Endothelial cell (in vitro differentiated cells): ENCODE measurements around the gene OR2M7. TPM values are rescaled to one million over a fixed set of nuclear protein-coding genes. Genes with fewer than 3 reads are reported as not detected.

Experiments
- DNase-seq: peaks from one replicate; pipeline ENCODE4 v3.0.0; 2021; ENCODE audit warnings: low spot score
- H3K27ac Mint-ChIP-seq: one replicate; pipeline ENCODE4 v1.8.0; 2021; ENCODE audit warnings: mixed read lengths, inconsistent platforms; ENCODE audit not compliant: unreplicated experiment
- H3K27me3 Mint-ChIP-seq: one replicate; pipeline ENCODE4 v1.8.0; 2021; ENCODE audit warnings: mild to moderate bottlenecking, moderate library complexity, mixed read lengths, inconsistent platforms; ENCODE audit not compliant: unreplicated experiment
- H3K36me3 Mint-ChIP-seq: one replicate; pipeline ENCODE4 v1.8.0; 2021; ENCODE audit warnings: mild to moderate bottlenecking, low read depth, mixed read lengths, inconsistent platforms; ENCODE audit not compliant: unreplicated experiment
- H3K4me1 Mint-ChIP-seq: one replicate; pipeline ENCODE4 v1.8.0; 2021; ENCODE audit warnings: mild to moderate bottlenecking, mixed read lengths, inconsistent platforms; ENCODE audit not compliant: unreplicated experiment
- H3K4me3 Mint-ChIP-seq: one replicate; pipeline ENCODE4 v1.8.0; 2021; ENCODE audit warnings: mild to moderate bottlenecking, mixed read lengths, inconsistent platforms; ENCODE audit not compliant: unreplicated experiment
- H3K9me3 Mint-ChIP-seq: one replicate; pipeline ENCODE4 v1.8.0; 2021; ENCODE audit warnings: mixed read lengths, inconsistent platforms; ENCODE audit not compliant: unreplicated experiment
- CTCF ChIP-seq: fragments of 200-600 bp; sonication (generic); IDR thresholded peaks from one replicate; pipeline ENCODE4 v1.5.0; 2021; ENCODE audit warnings: antibody characterized with exemption; ENCODE audit not compliant: unreplicated experiment
- total RNA-seq: library from RNA; stranded (reverse); fragmentation: NEBNext Ultra II Directional; extraction: Animal tissue kit (Norgen Biotek cat#: 25700); gene quantifications from one replicate; pipeline ENCODE4 v1.2.1, GENCODE V29; 2021; ENCODE audit not compliant: unreplicated experiment

The OR2M7 gene
- total RNA-seq, 1 donor from 2014 or later: not detected

- H3K9me3 Mint-ChIP-seq: peaks cover 18% of the 10 kb centered on the region
- no peaks in the 10 kb centered on the region for H3K36me3 Mint-ChIP-seq
Measured at GRCh38 chr1:248303324-248303723, 21.0 kb downstream of the OR2M7 start, which contains the start of gene OR2T12. TSS of gene OR2T12 (minus strand) at chr1:248303424. CDS start at chr1:248295578, 7,846 bp downstream.

GRCh38 chr1:248288391-248288790 is 36.0 kb downstream of the OR2M7 start:
- no peak for DNase-seq
- H3K27me3 Mint-ChIP-seq: no peaks in the 10 kb centered on the region
- no peaks in the 10 kb centered on the region for H3K36me3 Mint-ChIP-seq
- no peak overlapping the region for H3K4me3 Mint-ChIP-seq
- peaks cover 13% of the 10 kb centered on the region for H3K9me3 Mint-ChIP-seq
- TF ChIP-seq CTCF: no peak
- H3K4me1 Mint-ChIP-seq: no peaks in the 10 kb centered on the region
- H3K27ac Mint-ChIP-seq: no peak overlapping the region

More at GRCh38 chr1:248303324-248303723, 21.0 kb downstream of the OR2M7 start, which contains the start of gene OR2T12:
- no peak for DNase-seq
- H3K27ac Mint-ChIP-seq: no peak within 1 kb of the TSS
- H3K4me3 Mint-ChIP-seq: no peak within 1 kb of the TSS
- peaks cover 3% of the 10 kb centered on the region for H3K27me3 Mint-ChIP-seq
- H3K4me1 Mint-ChIP-seq: no peaks in the 10 kb centered on the region
- TF ChIP-seq CTCF: no peak

GRCh38 chr1:248277876-248278275 is 46.5 kb downstream of the OR2M7 start, which contains the start of gene OR2T33:
TSS of gene OR2T33 (minus strand) at chr1:248277976. CDS start at chr1:248273814, 4,162 bp downstream.
- no peak within 1 kb of the TSS for H3K27ac Mint-ChIP-seq
- no peaks in the 10 kb centered on the region for H3K27me3 Mint-ChIP-seq
- TF ChIP-seq CTCF: no peak
- no peaks in the 10 kb centered on the region for H3K36me3 Mint-ChIP-seq
- no peaks in the 10 kb centered on the region for H3K4me1 Mint-ChIP-seq
- peaks cover 5% of the 10 kb centered on the region for H3K9me3 Mint-ChIP-seq
- no peak for DNase-seq
- no peak within 1 kb of the TSS for H3K4me3 Mint-ChIP-seq

Other genes starting within 250 kb of the OR2M7 start
- not detected for gene OR2L13, start 229.4 kb downstream of the OR2M7 start, total RNA-seq
- not detected for gene OR2M5, start 179.4 kb downstream of the OR2M7 start, total RNA-seq
- gene OR2M2, start 149.7 kb downstream of the OR2M7 start, total RNA-seq: not detected
- not detected for gene OR2M3, start 127.3 kb downstream of the OR2M7 start, total RNA-seq
- gene OR2M4, start 93.2 kb downstream of the OR2M7 start, total RNA-seq: not detected
- gene OR2T33, start 46.6 kb downstream of the OR2M7 start, total RNA-seq: not detected
- gene OR2T12, start 21.1 kb downstream of the OR2M7 start, total RNA-seq: not detected
- gene OR14C36, start 24.2 kb upstream of the OR2M7 start, total RNA-seq: not detected
- gene OR2T4, start 37.1 kb upstream of the OR2M7 start, total RNA-seq: not detected
- gene OR2T6, start 51.2 kb upstream of the OR2M7 start, total RNA-seq: not detected
- not detected for gene OR2T1, start 78.5 kb upstream of the OR2M7 start, total RNA-seq
- not detected for gene OR2T2, start 121.1 kb upstream of the OR2M7 start, total RNA-seq
- gene OR2T3, start 148.8 kb upstream of the OR2M7 start, total RNA-seq: not detected
- gene OR2T5, start 164.0 kb upstream of the OR2M7 start, total RNA-seq: not detected
- gene OR2G6, start 183.5 kb upstream of the OR2M7 start, total RNA-seq: not detected
- not detected for gene OR2T29, start 238.2 kb upstream of the OR2M7 start, total RNA-seq